H1 (cell line): ENCODE measurements around the gene MAPT. TPM values are rescaled to one million over a fixed set of nuclear protein-coding genes. Genes with fewer than 3 reads are reported as not detected.

ENCODE experiments used
- CTCF ChIA-PET: fragments of 300-600 bp; sonication (Branson Sonifier 250); formaldehyde crosslinking; loops from one replicate; lab custom pipeline; 2021; ENCODE audit not compliant: partially characterized antibody; lab: Charles Lee
- POLR2A ChIA-PET: fragments of 300-600 bp; sonication (Branson Sonifier 250); formaldehyde crosslinking; loops from one replicate; lab custom pipeline; 2021; ENCODE audit warnings: inconsistent platforms; ENCODE audit not compliant: partially characterized antibody; lab: Charles Lee
- DNase-seq, 2 experiments: peaks; one replicate each; pipeline versions ENCODE4 v3.0.0 to v3.0.0-alpha.2; 2010 to 2022; ENCODE audit warnings: low spot score in 2 of 2, low read depth in 1 of 2, mixed read lengths in 1 of 2
- FAIRE-seq: peaks from 2 replicates; lab custom pipeline; 2011; peaks lifted over from hg19 to GRCh38; lab: Jason Lieb, UNC
- H2AFZ ChIP-seq: 2 replicates; pipeline ENCODE4 v1.8.1; 2012; ENCODE audit warnings: low read length, inconsistent platforms
- H2AK5ac ChIP-seq: 2 replicates; pipeline ENCODE4 v1.6.1; 2013; ENCODE audit warnings: low read depth, low read length
- H2BK120ac ChIP-seq: replicated peaks from 2 replicates; pipeline ENCODE3; 2013; ENCODE audit warnings: low read depth, low read length, inconsistent platforms
- H2BK12ac ChIP-seq: 2 replicates; pipeline ENCODE4 v1.6.1; 2013; ENCODE audit warnings: low read depth, low read length
- H2BK15ac ChIP-seq: 2 replicates; pipeline ENCODE4 v1.6.1; 2013; ENCODE audit warnings: low read length
- H2BK20ac ChIP-seq: 2 replicates; pipeline ENCODE4 v1.6.1; 2013; ENCODE audit warnings: low read length
- H2BK5ac ChIP-seq: 2 replicates; pipeline ENCODE4 v1.6.1; 2013; ENCODE audit warnings: low read depth, low read length
- H3K14ac ChIP-seq: 2 replicates; pipeline ENCODE4 v1.6.1; 2013; ENCODE audit warnings: inconsistent platforms; ENCODE audit not compliant: insufficient read length
- H3K18ac ChIP-seq: 2 replicates; pipeline ENCODE4 v1.6.1; 2013; ENCODE audit warnings: low read length; ENCODE audit errors: extremely low read depth
- H3K23ac ChIP-seq: 2 replicates; pipeline ENCODE4 v1.6.1; 2013; ENCODE audit warnings: inconsistent platforms; ENCODE audit not compliant: insufficient read length
- H3K23me2 ChIP-seq: 2 replicates; pipeline ENCODE4 v1.6.1; 2013; ENCODE audit warnings: low read depth, low read length
- H3K27ac ChIP-seq: 2 replicates; pipeline ENCODE4 v1.6.1; 2011; ENCODE audit warnings: low read depth, low read length, inconsistent platforms
- H3K27me3 ChIP-seq, 4 experiments: replicated peaks in 1 of 4; 1 replicate in 1 of 4; 2 replicates in 3 of 4; pipeline versions ENCODE4 v1.6.1 to v1.8.1; 2011 to 2013; ENCODE audit warnings: low read length in 3 of 4, mild to moderate bottlenecking in 3 of 4, inconsistent platforms in 2 of 4, mixed read lengths in 2 of 4, moderate library complexity in 1 of 4; ENCODE audit not compliant: control insufficient read depth in 3 of 4, insufficient read depth in 3 of 4; ENCODE audit errors: extremely low read depth in 1 of 4
- H3K36me3 ChIP-seq, 4 experiments: 2 replicates each; pipeline versions ENCODE4 v1.6.1 to v1.8.1; 2011 to 2013; ENCODE audit warnings: mild to moderate bottlenecking in 4 of 4, low read length in 3 of 4, moderate library complexity in 2 of 4, control low read depth in 1 of 4, inconsistent platforms in 1 of 4; ENCODE audit not compliant: insufficient read depth in 4 of 4, control insufficient read depth in 2 of 4
- H3K4ac ChIP-seq: replicated peaks from 2 replicates; pipeline ENCODE3; 2013; ENCODE audit warnings: low read length, low read depth, mixed read lengths, inconsistent platforms; ENCODE audit not compliant: insufficient read length
- H3K4me1 ChIP-seq, 4 experiments: replicated peaks in 1 of 4; 1 replicate in 1 of 4; 2 replicates in 3 of 4; pipeline versions ENCODE4 v1.6.1 to v1.8.1; 2011 to 2013; ENCODE audit warnings: low read length in 3 of 4, inconsistent platforms in 2 of 4, mixed read lengths in 1 of 4; ENCODE audit not compliant: insufficient read depth in 4 of 4, control insufficient read depth in 3 of 4
- H3K4me2 ChIP-seq, 2 experiments: 2 replicates each; pipeline versions ENCODE4 v1.6.1 to v1.8.1; 2011 to 2013; ENCODE audit warnings: low read depth in 2 of 2, low read length in 2 of 2, control low read depth in 1 of 2, inconsistent platforms in 1 of 2, mild to moderate bottlenecking in 1 of 2; ENCODE audit not compliant: insufficient read depth in 1 of 2
- H3K4me3 ChIP-seq, 4 experiments: fragments of 200-600, 300-600 bp in 1 of 4; sonication (generic), shearing (Covaris generic), sonication (Bioruptor Twin) in 1 of 4; 2 replicates each; pipeline versions ENCODE4 v1.5.1 to v1.8.1; 2011 to 2016; ENCODE audit warnings: low read length in 4 of 4, low read depth in 3 of 4, control low read depth in 2 of 4, inconsistent platforms in 2 of 4, mild to moderate bottlenecking in 2 of 4, mixed read lengths in 1 of 4, moderate library complexity in 1 of 4; ENCODE audit not compliant: insufficient read depth in 2 of 4; ENCODE audit errors: extremely low read depth in 1 of 4
- H3K56ac ChIP-seq: replicated peaks from 2 replicates; pipeline ENCODE3; 2013; ENCODE audit warnings: low read depth, mild to moderate bottlenecking, mixed read lengths, low read length, inconsistent platforms; ENCODE audit not compliant: insufficient read length
- H3K79me1 ChIP-seq: 2 replicates; pipeline ENCODE4 v1.6.1; 2013; ENCODE audit warnings: low read depth, low read length, control low read depth
- H3K79me2 ChIP-seq, 2 experiments: 2 replicates each; pipeline versions ENCODE4 v1.6.1 to v1.8.1; 2012 to 2013; ENCODE audit warnings: low read length in 2 of 2, mild to moderate bottlenecking in 2 of 2, inconsistent platforms in 1 of 2; ENCODE audit not compliant: insufficient read depth in 2 of 2, control insufficient read depth in 1 of 2
- H3K9ac ChIP-seq, 4 experiments: replicated peaks in 1 of 4; 1 replicate in 1 of 4; 2 replicates in 3 of 4; pipeline versions ENCODE4 v1.6.1 to v1.8.1; 2011 to 2013; ENCODE audit warnings: low read depth in 3 of 4, low read length in 3 of 4, control low read depth in 2 of 4, mild to moderate bottlenecking in 2 of 4, moderate library complexity in 2 of 4, inconsistent platforms in 1 of 4; ENCODE audit errors: extremely low read depth in 1 of 4
- H3K9me3 ChIP-seq, 2 experiments: 2 replicates each; pipeline versions ENCODE4 v1.6.1 to v1.8.1; 2012 to 2013; ENCODE audit warnings: mild to moderate bottlenecking in 2 of 2, moderate library complexity in 2 of 2, control low read depth in 1 of 2, inconsistent platforms in 1 of 2, low read depth in 1 of 2, low read length in 1 of 2, mixed read lengths in 1 of 2; ENCODE audit not compliant: insufficient read depth in 2 of 2
- H4K20me1 ChIP-seq, 2 experiments: replicated peaks in 1 of 2; 2 replicates each; pipeline versions ENCODE3 to v1.8.1; 2011 to 2013; ENCODE audit warnings: inconsistent platforms in 2 of 2, low read length in 2 of 2, mild to moderate bottlenecking in 1 of 2; ENCODE audit not compliant: insufficient read depth in 2 of 2, control insufficient read depth in 1 of 2
- H4K5ac ChIP-seq: 2 replicates; pipeline ENCODE4 v1.6.1; 2013; ENCODE audit warnings: low read length, low read depth, mixed read lengths, inconsistent platforms; ENCODE audit not compliant: insufficient read length
- H4K8ac ChIP-seq: 2 replicates; pipeline ENCODE4 v1.8.0; 2013; ENCODE audit warnings: mild to moderate bottlenecking, moderate library complexity, low read length, inconsistent platforms; ENCODE audit not compliant: insufficient read depth; ENCODE audit errors: extremely low read depth
- H4K91ac ChIP-seq: replicated peaks from 2 replicates; pipeline ENCODE3; 2013; ENCODE audit warnings: low read length, mixed read lengths, inconsistent platforms; ENCODE audit not compliant: insufficient read length
- ASH2L ChIP-seq: fragments of 200-600, 300-600 bp; sonication (generic); IDR thresholded peaks from one replicate; pipeline ENCODE4 v1.7.1; 2017; ENCODE audit warnings: low read length
- BRCA1 ChIP-seq: IDR thresholded peaks from 2 replicates; pipeline ENCODE4 v1.6.1; 2012; ENCODE audit warnings: low read depth, low read length, improper control_type of control experiment
- CEBPB ChIP-seq: IDR thresholded peaks from 2 replicates; pipeline ENCODE4 v1.6.1; 2012; ENCODE audit warnings: low read depth, low read length
- CREB1 ChIP-seq: IDR thresholded peaks from 2 replicates; pipeline ENCODE4 v1.6.1; 2012; ENCODE audit warnings: inconsistent platforms
- EZH2 ChIP-seq: fragments of 200-600 bp; sonication (generic); IDR thresholded peaks from 2 replicates; pipeline ENCODE4 v1.7.1; 2012; ENCODE audit warnings: low read depth, mild to moderate bottlenecking, moderate library complexity, low read length, inconsistent platforms; ENCODE audit not compliant: severe bottlenecking
- GABPA ChIP-seq: IDR thresholded peaks from 2 replicates; pipeline ENCODE4 v1.6.1; 2011; ENCODE audit warnings: mild to moderate bottlenecking, low read length, moderate library complexity, borderline replicate concordance; ENCODE audit not compliant: insufficient read depth
- HDAC2 ChIP-seq, 2 experiments: fragments of 300-600 bp in 1 of 2; sonication (generic) in 1 of 2; IDR thresholded peaks; 2 replicates each; pipeline ENCODE4 v1.6.1; 2011 to 2012; ENCODE audit warnings: low read depth in 2 of 2, low read length in 2 of 2, mild to moderate bottlenecking in 2 of 2, moderate library complexity in 2 of 2, borderline replicate concordance in 1 of 2, inconsistent platforms in 1 of 2
- NRF1 ChIP-seq: IDR thresholded peaks from 2 replicates; pipeline ENCODE4 v1.6.1; 2011; ENCODE audit warnings: mild to moderate bottlenecking, low read depth, low read length, improper control_type of control experiment
- PHF8 ChIP-seq: fragments of 200-600 bp; sonication (generic); conservative IDR thresholded peaks from 2 replicates; pipeline ENCODE4 v1.7.1; 2012; ENCODE audit warnings: low read depth, mild to moderate bottlenecking, inconsistent platforms, low read length, moderate library complexity
- RXRA ChIP-seq: IDR thresholded peaks from 2 replicates; pipeline ENCODE4 v1.6.1; 2011; ENCODE audit warnings: low read depth, mild to moderate bottlenecking, low read length, moderate library complexity; ENCODE audit not compliant: insufficient read depth
- SIN3A ChIP-seq, 2 experiments: IDR thresholded peaks in 1 of 2; conservative IDR thresholded peaks in 1 of 2; 2 replicates each; pipeline ENCODE4 v1.6.1; 2011 to 2012; ENCODE audit warnings: low read length in 2 of 2, improper control_type of control experiment in 1 of 2, low read depth in 1 of 2, mild to moderate bottlenecking in 1 of 2
- WGBS, 2 experiments: shearing (Covaris generic) in 1 of 2; methylation state at CpG; one replicate each; pipeline versions ENCODE4 v1.1.6 to v1.1.7; 2013 to 2015; ENCODE audit warnings: low lambda C conversion rate in 2 of 2, mixed read lengths in 2 of 2, inconsistent platforms in 1 of 2, low coverage in 1 of 2, missing lambda C conversion rate in 1 of 2; ENCODE audit not compliant: insufficient replicate concordance in 2 of 2, insufficient coverage in 1 of 2, insufficient read length in 1 of 2; ENCODE audit errors: extremely low coverage in 1 of 2, missing lambda C conversion rate in 1 of 2; 5-methylcytosine and 5-hydroxymethylcytosine counted together
- polyA plus RNA-seq, 7 experiments: library from polyadenylated mRNA; depleted of rRNA in 3 of 7; stranded (reverse) in 5 of 7; unstranded in 2 of 7; fragments of >200 nt in 5 of 7; fragments of 200-250 nt in 2 of 7; gene quantifications; 1 replicate in 5 of 7; 2 replicates in 1 of 7; 4 replicates in 1 of 7; pipeline versions ENCODE4 v1.2.1 to v1.2.3, GENCODE V29; 2011 to 2013; ENCODE audit warnings: missing spikeins in 2 of 7, mixed read lengths in 2 of 7
- total RNA-seq: library from RNA; stranded (reverse); fragmentation: NEBNext Ultra II Directional; extraction: Animal tissue kit (Norgen Biotek cat#: 25700); gene quantifications from 2 replicates; pipeline ENCODE4 v1.2.1, GENCODE V29; 2021

Gene MAPT
- total and polyA plus RNA-seq, 2 of the 8 experiments (the other 6 are each of a cell fraction or from before 2014, with no cell fraction given), result 0.54 to 1.7 TPM

DNA sequence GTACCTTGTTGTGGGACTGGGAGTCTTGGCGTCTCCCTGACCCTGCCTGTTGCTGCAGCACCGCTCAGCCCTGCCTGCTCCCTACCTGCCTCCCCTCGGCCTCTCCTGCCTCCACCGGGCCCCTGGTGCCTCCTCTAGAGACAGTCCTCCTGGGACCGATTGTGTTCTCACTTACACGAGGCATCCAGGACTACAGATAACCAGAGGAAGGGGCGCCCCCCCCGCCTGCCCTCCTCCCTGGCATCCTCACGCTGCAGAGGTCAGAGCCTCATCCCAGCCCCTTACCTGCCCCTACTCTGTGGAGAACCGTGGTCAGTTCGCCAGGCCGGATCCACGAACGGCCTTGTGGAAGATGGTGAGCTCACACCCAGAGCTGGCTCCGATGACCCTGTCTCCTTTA lies 24.8 kb downstream of the MAPT start:
- Histone ChIP-seq H2AFZ (no peak overlapping the region), H3K79me1 (no peaks in the 10 kb centered on the region), H4K20me1 (peaks cover 0 to 4% of the 10 kb centered on the region in 2 experiments), H4K5ac (no peak overlapping the region), H3K14ac (no peak overlapping the region), H4K91ac (no peak overlapping the region), H3K27ac (no peak overlapping the region), H3K18ac (no peak overlapping the region), H3K4me3 (no peak overlapping the region), H3K9ac (no peak overlapping the region), H3K4ac (no peak overlapping the region), H3K23ac (no peak overlapping the region), H2BK15ac (no peak overlapping the region), H3K4me2 (no peak overlapping the region), H2BK12ac (no peak overlapping the region), H2BK20ac (no peak overlapping the region), H3K27me3 (no peaks in the 10 kb centered on the region), H4K8ac (no peak overlapping the region), H3K79me2 (no peaks in the 10 kb centered on the region), H3K9me3 (no peaks in the 10 kb centered on the region), H3K4me1 (no peaks in the 10 kb centered on the region), H3K23me2 (peaks cover 4% of the 10 kb centered on the region; the same call in 1 of the 2 replicates), H2BK5ac (no peak overlapping the region), H2BK120ac (no peak overlapping the region), H3K56ac (no peak overlapping the region), H2AK5ac (no peak overlapping the region), H3K36me3 (no peaks in the 10 kb centered on the region)
- 89% methylated on average over 14 of the region's 15 CpGs; no CpG with 5 or more reads in 1 of the 2 experiments for WGBS, 2 experiments
- ChIA-PET POLR2A (no interaction called here), CTCF (interaction anchor here (0.8 to 2.7 kb wide), 8 partner anchors 11 to 197 kb away, joined by 3 to 13 read pairs (median 4); no protein-coding TSS in a partner anchor)
- DNase-seq (no peak), FAIRE-seq (no peak)
- TF ChIP-seq CEBPB (no peak), RXRA (no peak), BRCA1 (no peak), GABPA (no peak), NRF1 (no peak), ASH2L (no peak), EZH2 (no peak), CREB1 (no peak), SIN3A (conservative IDR thresholded peaks at IDR 0.05 in 1 of 2, IDR thresholded peaks at IDR 0.05 in 1 of 2; ENCODE audit: low read depth in 1 of 2, low read length in 2 of 2) (no peak), PHF8 (no peak), HDAC2 (IDR thresholded peaks at IDR 0.05; ENCODE audit: borderline replicate concordance in 1 of 2, low read depth in 2 of 2, low read length in 2 of 2) (no peak)
